AG08396 (cell line): ENCODE measurements around the gene NRROS.
"Not testable (repeated sequence)": the region's sequence is repeated elsewhere in the genome, so short reads cannot be mapped to it uniquely, and the experiment has no call there.

Experiments used
- DNase-seq: peaks from one replicate; pipeline ENCODE4 v3.0.0; 2012; ENCODE audit warnings: low spot score, mixed read lengths

The NRROS gene

DNA sequence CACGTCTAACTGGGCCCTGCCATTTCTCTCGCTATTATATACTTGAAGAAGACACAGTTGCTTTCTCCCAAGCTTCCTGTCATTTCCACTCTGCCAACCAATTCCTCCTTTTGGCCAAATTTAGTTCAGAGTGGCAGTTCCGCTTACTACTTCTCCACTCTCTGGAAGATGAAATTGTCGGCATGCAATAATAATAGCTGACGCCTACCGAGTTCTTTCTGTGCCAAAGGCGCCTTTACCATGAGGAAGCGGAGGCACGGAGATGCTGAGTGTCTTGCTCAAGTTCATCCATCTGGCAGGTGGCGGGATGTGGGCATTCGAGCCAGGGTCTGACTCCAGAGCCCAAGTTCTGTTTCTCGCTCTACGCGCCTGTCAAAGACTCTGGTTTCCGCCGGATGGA, 14.6 kb upstream of the NRROS start:
- no peak for DNase-seq

DNA sequence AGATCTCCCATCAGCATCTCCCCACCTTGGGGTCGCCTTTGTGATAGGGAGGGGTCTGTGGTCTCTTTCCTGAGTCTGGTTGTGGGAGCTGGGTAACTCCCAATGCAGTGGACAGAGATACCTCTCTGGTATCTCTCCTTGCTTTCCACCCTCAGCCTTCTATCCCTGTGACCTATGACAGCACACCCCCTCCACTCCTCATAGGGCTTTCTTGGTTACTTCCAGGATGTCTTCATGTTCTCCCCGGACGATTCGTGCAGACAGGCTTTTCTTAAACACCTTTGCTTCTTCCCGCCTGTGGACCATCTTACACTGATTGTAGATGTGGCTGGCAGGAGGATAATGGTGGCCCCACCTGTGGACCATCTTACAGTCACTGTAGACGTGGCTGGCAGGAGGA, 14.2 kb upstream of the NRROS start:
- no peak for DNase-seq

DNA sequence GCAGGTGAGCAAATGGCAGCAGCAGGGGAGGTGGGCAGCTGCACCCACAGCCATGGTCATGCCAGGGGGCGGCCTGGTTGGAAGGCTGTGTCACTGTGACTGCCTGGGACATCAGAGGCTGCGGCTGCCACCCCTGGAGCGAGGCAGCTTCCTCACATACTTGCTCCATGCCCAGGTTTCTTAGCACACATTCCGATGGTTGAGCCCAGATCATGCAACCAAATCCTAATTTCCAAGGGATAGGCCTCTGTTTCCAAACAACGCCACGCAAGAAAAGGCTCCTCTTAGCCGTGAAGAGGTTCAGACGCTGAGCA, 11.6 kb upstream of the NRROS start:
- no peak for DNase-seq

DNA sequence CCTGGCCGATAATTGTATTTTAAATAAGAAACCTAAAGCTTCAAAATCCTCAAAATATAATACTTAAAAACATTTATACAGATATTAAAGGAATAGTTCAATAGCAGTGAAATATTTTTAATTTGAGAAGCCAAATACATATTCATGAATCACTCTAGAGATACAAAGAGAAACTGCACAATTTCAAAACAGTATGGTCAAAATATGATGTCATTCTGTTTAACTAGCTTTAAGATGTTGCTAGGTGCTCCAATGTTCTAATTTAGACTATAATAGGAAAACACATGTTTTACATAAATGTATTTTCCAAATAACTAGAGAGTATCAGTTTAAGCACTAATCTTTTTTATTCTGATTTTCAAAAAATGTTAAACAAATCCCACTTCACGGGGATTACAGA, 10.3 kb upstream of the NRROS start:
- no peak for DNase-seq

DNA sequence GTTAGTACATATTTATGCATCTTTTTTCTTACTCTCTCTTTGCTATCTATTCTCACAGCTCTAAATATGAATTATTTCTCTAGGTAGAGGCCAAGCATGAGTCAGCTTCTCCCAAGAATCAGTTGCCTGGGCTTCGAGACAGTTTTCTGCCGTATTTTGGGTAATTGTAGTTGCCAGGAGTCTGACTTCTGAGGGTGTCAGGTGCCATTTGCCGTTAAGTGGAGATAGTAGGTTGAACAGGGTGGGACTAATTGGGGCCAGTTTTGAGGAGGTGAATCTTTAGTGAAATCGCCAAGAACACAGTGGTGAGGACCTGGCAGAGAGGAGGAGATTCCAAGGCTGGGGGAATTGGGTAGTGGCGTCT, 7.8 kb upstream of the NRROS start:
- no peak for DNase-seq

DNA sequence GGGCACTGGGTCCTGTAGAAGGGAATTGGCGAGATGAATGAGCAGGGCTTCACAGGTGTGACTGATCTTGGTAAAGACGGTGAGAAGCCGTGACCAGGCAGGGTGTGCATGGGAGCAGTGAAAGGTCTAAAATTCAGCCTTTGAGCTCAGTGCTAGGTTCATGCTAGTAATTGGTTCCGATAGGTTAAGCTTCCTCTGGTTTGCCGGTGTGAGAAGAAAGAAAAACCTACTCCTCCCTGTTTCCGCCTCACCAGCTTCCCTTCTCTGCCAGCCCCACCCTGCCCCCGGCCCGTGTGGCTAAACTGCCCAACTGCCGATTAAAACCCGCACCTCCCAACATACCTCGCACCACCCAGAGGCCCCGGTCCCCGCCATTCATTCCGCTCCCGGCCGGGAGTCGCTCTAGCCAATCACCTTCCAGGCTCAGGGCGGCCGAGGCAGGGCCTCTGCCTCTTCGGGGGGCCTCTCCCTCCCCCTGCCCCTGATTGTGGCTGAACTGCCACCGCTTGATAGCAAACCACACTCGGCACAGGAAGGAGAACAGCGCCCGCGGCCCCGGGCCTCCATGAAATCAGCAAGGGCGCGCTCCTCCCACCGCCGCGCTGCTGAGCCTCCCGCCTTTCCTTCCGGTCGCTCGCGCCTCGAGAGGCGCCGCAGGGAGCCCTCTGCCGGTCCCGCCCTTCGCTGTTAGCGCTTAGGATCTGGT, 7.3 kb upstream of the NRROS start:
- DNase-seq = peak; percentile 87

DNA sequence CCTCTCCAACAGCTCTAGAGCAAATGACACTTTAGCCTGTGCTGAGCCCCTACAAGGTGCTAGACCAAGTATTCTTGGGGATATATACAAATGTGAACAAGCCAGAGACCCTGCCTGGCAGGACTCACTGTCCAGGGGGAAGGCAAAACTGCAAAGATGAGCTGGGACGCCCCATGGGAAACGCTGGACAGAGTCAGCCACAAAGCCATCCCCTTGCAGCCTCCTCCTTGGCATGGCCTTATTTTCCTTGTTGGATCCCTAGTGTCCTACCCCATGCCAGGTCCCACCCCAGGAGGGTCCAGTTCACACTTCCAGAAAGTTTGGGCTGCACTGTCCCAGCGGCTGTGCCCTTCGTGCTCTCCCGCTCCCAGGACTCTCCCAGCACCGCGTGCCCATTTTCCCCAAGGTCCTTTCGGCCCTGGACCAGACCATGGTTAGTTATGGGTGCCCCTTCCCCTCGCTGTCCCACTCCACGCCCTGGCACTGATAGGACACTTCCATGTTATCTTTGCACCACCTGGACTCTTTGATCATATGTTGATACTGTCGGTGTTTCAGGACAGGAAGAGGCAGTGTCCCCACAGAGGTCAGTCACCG, 5.8 kb upstream of the NRROS start:
- DNase-seq = no peak

DNA sequence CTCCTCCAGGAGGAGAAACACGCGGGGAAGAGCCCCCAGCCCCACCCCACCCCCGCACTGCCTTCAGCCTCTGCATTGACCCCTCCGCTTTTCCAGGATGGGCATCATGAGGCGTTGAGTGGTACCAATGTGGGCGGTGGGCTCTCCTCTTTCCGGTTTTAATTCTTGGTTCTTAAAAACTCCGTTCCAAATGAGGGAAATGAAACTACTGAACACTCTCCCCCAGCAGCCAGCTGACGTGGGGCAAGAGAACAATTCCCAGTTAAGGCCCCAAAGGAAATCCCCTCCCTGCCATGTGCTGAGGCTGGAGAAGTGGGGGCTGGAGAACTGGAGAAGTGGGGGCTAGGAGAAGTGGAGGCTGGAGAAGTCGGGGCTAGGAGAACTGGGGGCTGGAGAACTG, 5.3 kb upstream of the NRROS start:
- DNase-seq = no peak

DNA sequence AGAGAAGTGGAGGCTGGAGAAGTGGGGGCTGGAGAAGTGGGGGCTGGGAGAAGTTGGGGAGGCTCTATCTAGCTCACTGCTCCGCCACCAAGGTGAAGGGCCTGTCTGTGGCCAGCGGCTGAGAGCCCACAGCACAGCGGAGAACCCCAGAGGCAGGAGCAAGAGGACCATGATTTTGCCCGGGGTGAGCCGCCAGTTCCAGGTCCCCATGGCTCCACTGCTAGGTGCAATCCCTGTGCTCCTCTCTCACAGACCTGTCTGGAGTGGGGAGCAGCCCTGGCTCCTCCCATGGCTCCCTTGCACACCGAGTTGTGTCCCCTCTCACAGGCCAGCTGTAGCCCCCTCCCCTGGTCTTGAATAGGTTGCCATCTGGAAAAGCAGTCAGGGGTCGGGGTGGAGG, 4.7 kb upstream of the NRROS start:
- DNase-seq = no peak

DNA sequence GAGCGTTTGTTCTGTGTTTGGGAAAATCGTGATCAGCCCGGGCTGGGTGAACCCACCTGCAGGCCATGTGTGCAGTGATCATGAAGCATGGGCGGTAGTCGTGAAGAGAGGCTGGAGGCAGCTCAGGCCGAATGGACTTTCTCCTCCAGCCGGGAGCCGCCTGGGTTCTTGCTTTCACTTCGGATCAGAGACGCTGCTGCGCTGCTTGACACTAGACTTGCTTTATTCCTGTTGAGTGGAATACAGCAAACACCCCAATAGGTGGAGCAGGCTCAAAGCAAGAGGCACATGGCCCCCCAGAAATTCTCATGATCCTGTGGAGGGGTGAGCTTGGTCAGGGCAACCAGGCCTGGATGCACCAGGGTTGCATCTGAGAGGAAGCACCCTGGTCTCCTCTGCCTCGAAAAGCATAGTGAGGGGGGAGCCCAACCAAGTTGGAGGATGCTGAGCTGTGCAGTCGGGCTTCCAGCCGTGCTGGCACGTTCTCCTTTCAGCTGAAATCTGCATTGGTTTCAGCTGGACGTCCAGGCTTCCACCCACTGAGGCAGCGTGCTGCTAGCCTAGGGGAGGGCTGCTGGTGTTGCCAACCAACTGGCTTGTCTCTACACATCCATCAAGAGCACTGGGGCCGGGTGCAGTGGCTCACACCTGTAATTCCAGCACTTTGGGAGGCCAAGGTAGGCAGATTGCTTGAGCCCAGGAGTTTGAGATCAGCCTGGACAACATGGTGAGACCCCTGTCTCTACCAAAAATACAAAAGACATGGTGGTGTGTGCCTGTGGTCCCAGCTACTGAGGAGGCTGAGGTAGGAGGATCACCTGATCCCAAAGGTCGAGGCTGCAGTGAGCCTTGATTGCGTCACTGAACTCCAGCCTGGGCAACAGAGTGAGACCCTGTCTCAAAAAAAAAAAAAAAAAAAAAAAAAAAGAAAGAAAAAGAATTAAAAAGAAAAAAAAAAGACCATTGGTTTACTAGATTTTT, 2.8 kb upstream of the NRROS start:
- DNase-seq = no peak

DNA sequence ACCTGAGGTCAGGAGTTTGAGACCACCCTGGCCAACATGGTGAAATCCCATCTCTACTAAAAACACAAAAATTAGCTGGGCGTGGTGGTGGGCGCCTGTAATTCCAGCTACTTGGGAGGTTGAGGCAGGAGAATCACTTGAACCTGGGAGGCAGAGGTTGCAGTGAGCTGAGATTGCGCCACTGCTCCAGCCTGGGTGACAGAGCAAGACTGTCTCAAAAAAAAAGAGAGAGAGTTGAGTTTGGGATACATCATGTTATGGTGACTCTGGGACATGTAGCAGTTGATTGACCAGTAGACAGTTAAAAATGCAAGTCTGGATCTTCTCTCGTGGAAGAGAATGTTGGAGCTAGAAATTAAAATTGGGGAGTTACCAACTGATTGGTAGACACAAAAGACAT, 1.6 kb upstream of the NRROS start:
- DNase-seq = not testable (repeated sequence)

DNA sequence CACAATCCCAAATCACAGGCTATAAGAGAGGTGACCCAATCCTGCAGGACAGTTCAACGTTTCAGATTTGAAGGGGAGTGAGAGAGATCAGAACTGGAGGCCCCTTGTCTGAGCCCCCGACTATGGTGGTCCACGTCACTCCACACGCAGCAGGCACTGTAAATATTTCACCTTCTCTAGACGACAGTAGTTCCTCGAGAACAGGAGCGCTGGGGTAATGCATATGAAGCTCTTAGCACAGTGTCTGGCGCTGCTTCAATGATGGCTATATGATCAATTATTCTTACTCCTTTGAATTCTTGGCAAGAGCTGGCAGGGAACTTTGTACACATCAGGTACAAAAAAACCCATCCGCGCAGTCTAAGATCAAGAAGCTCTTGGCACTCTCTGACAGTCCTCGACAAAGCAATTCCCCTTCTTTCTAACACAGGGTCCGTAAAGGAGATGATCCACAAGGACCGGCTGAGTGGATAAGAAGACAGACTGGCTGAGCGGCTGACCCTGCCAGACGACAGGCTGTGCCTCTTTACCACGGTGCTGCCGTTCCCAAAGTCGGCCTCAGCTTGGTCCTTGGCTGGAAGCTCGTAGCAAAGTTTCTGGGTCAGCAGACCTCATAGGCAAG, 522 bp upstream of the NRROS start:
- DNase-seq = no peak

DNA sequence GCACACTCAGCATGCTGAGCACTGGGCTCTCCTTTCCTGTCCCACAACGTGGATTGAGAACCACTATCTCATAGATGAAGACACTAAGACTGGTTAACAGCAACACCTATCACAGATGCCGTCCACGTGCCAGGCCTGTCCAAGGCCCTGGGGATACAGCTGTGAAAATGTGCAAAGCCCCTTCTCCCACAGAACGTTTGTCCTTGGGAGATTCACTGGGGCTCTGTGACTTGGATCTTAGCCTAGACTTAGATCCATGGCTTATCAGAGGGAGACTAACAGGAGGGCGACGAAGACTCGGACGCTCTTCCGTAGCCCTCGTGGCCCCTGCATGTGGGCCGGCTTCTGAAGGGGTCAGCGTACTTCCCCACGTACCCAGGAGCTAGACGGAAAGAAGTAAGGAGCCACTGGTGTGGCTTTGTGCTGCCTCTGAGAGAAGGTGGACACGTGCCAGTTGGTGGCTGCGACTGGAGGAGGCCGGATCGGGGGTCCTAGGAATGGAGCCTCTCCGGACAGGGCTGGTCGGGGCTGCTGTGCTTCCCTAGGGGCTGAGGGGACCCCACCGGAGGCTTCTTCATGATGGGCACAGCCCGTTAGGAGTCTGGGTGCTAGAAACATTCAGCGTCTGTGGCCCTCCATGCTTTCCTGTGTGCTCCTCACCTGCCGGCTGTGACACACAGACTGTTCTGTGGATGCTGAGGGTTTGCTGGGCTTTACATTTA, 964 bp downstream of the NRROS start:
- DNase-seq = no peak

DNA sequence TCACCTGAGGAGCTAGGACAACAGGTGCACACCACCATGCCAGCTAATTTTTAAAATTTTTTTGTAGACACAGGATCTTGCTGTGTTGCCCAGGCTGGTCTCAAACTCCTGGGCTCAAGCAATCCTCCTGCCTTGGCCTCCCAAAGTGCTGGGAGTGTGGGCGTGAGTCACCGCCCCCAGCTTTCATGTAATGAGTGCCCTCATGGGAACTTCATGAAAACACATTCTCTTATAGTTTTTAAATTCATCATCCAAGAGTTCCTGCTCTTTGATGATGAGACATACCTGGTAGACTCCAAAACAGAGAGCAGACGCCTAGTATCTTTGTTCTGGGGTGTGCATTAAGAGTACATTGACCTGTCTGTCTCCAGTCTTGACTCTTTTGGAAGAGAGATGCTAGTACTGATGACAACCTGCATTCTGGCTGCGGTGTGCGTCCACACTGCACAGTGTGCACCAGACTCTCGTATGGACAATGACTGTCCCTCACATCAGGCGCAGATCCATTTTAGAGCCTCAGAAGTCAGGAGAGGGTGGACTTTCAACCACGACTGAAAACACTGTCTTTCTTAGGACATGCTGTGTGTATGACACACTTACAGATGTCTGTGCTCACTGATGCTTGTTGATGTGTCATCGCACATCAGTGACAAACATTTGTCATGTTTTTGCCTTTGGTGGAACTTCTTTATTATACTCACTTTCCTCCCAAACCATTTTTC, 2.0 kb downstream of the NRROS start:
- DNase-seq = no peak

DNA sequence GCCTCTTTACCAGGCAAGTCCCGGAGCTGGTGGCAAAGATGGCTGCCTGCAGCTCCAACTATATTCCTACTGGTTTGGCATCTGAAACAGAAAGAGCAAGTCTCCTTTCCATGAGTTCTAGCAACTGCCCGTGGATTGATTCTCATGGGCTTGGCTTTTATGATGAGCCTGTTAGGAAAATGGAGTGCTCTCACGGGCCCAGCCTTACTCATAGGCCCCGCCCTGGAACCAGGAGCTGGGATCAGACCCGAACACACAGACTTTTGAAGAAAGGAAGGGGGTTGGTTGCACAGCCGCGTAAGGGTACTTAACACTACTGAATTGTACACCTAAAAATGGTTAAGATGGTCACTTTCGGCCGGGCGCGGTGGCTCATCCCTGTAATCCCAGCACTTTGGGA, 2.9 kb downstream of the NRROS start:
- DNase-seq = no peak

DNA sequence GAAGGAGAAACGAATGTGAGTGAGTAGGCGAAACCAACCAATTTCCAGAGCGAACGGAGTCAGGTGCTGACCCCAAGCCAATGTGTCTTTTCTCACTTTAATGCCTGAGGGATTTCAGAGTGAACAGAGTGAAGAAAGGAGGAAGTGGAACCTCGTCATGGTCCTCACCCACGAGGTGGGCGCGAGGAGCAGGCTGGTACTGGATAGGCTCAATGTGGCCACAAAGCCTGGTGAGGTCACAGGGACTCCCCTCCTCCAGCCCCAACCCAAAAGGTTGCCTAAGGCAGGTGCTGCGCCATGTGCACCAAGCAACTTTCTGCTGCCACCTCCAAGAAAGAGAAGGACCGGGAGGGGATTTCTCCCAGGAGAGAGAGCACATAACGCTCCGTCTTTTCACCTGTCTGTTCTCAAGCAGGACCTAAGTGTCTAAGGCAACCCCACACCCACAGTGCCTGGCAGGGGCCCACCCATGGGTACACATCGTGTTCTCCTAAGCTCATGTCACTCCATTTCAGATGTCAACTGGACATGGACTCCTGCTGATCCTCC, 3.8 kb downstream of the NRROS start:
- DNase-seq = no peak

DNA sequence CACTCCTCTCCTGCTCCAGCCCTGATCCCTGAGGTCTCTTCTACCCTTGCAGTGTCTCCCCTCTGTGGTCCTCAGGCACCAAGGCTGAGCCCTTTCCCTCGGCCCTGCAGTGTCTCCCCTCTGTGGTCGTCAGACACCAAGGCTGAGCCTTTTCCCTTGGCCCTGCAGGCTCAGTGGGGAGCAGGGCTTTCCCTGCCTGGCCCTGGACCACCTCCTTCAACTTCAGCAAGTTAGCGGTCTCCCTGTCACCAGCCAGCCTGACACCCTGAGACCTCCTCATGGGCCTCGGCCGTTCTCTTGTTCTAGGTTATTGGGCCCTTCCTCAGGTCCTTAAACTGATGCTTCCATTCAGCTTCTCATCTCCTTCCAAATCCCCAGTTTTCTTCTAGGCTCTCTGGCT, 4.3 kb downstream of the NRROS start:
- no peak for DNase-seq

DNA sequence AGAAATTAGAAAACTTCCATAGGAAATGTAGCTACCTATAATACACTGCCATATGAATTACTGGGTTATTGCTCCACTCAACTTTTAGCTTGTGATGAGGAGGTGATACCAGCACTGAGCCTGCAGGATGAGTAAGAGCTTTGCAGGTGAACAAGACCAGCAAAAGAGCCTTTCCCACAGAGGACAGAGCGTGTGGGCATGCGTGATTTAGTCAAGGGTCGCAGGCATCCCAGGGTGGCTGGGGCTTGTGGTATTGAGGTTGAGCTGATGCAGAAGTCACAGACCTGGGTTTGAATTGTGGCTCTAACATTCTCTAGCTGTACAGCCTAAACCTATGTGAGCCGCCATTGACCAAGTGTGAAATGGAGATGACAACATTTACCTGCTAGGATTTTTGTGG, 5.6 kb downstream of the NRROS start:
- DNase-seq = no peak

DNA sequence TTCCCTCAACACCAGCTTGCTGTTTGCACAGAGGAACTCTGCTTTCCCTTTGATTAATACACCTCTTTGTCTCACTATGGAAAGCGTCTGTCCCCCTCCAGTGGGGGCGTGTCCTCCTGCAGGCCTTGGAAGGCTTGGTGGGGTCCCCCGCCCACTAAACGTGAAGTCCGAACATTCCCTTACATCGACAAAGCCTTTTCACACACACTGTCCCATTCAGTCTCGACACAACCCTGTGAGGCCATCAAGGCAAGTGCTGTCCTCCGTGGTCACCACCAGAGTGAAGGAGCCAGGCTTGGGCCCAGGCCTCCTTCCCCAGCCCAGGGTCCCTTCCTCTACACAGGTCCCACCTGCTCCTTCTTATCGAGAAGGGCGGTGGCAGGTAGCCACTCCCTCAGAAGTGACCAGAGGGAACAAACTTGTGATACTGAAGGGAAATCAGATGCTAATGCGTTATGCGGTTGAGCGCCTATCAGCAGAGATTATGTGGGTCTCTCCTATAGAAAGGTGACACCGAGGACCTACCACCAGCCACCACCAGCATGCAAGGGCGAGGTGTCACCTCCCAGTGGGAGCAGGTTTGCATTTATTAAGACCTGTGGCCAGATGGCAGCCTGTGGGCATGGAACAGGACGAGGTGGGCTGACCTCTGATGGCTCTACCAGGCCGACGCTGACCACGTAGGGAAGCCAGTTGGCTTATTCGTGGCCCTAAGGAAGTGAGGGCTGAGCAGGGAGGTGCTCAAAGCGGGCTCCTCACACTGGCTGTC, 6.6 kb downstream of the NRROS start:
- DNase-seq = no peak

DNA sequence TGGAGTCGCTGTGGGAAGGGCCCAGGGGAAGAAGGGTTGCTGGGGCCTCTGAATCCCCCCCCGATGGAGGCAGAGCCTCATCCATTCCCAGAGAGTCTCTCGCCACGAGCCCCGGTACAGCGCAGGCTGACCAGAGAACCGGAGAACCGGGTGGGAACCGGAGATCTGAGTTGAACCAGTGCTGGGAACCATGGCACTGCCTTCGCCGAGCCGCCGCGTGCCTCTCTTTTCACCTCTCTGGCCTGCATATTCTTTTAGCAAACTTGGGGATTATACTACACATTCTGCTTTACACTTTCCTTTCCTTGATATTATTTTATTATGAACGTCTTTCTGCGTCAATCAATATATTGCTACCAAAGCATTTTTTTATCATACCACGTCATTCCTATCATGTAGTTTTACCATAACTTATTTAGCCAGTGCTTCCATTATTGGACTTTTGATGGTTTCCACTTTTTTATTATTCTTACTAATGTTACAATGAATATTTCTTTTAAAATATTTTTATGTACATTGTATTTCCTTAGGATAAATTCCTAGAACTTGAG, 7.2 kb downstream of the NRROS start:
- no peak for DNase-seq
